ENCODE data around the gene C1QB.

Gene C1QB

DNA sequence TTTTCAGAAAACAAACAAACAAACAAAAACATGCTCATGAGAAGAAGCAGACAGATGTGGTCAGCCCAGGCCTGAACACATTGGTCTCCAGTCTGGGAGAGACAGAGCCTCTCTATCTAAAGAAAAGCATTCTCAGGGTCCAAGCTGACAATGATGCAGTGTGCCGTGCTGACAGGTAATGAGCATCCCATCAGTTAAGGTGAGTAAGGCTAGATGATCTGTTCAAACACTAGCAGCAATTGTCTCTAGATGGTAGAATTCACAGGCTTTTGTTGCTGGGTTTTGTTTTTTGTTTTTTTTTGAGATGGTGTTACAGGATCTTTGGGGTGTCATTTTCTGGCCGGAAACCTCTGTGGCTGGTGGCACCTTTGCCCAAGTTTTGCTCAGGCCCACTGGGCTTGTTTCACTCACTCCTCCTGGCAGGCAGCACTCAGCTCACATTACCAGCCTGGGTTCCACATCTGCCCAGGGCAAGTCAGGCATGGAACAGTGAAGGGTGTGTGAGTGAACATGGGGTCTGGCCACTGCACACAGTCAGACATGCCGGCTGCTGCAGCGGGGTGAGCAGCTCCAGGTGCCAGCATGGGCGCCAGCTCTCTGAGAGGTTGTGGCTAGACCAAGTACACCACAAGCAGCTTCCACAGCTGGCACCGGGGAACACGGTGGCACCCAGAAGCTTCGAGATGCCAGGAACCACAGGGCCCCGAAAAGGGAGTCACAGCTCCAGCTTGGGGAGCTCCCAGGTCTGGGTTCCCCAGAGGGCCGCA, 19.2 kb upstream of the C1QB start:
- no peaks in the 10 kb centered on the region for H3K36me3 ChIP-seq
- TF ChIP-seq CTCF (IDR thresholded peaks at IDR 0.05): no peak
- H3K9me3 ChIP-seq: no peaks in the 10 kb centered on the region
- no peak for DNase-seq
- H3K4me3 ChIP-seq: no peak overlapping the region
- peaks cover 0 to 70% of the 10 kb centered on the region in 2 donors for H3K27me3 ChIP-seq
- no peak overlapping the region for H3K27ac ChIP-seq
- intact Hi-C loops (cut with DNase I; ENCODE audit: low total_unique reads): no loop called here
- no peaks in the 10 kb centered on the region for H3K4me1 ChIP-seq

GRCh38 chr1:22635436-22635835, 17.6 kb upstream of the C1QB start:
- H3K9me3 ChIP-seq: no peaks in the 10 kb centered on the region
- TF ChIP-seq CTCF (IDR thresholded peaks at IDR 0.05): no peak
- intact Hi-C loops (cut with DNase I; ENCODE audit: low total_unique reads): no loop called here
- H3K4me1 ChIP-seq: no peaks in the 10 kb centered on the region
- peaks cover 0 to 75% of the 10 kb centered on the region in 2 donors for H3K27me3 ChIP-seq
- H3K4me3 ChIP-seq: no peak overlapping the region
- no peak for DNase-seq
- H3K27ac ChIP-seq: no peak overlapping the region
- no peaks in the 10 kb centered on the region for H3K36me3 ChIP-seq

GRCh38 chr1:22636353-22636752, 16.7 kb upstream of the C1QB start, which contains the start of gene C1QA:
Gene C1QA, plus strand, starts transcription at chr1:22636628. Its CDS starts 989 bp downstream, at chr1:22637617.
- DNase-seq: peak; percentile 82 to 84

GRCh38 chr1:22636927-22637326, 16.1 kb upstream of the C1QB start:
- Histone ChIP-seq H3K36me3 (no peaks in the 10 kb centered on the region), H3K27ac (no peak overlapping the region), H3K4me1 (peaks cover 0 to 4% (median 2%) of the 10 kb centered on the region in 4 donors), H3K27me3 (peaks cover 0 to 80% of the 10 kb centered on the region in 2 donors), H3K9me3 (no peaks in the 10 kb centered on the region), H3K4me3 (peak overlapping the region; percentile 17 to 23)
- intact Hi-C loops (cut with DNase I; ENCODE audit: low total_unique reads): no loop called here
- no peak for DNase-seq
- TF ChIP-seq CTCF (IDR thresholded peaks at IDR 0.05): no peak

More at GRCh38 chr1:22636353-22636752, 16.7 kb upstream of the C1QB start, which contains the start of gene C1QA:
- H3K36me3 ChIP-seq: no peaks in the 10 kb centered on the region
- H3K27me3 ChIP-seq: peaks cover 0 to 79% of the 10 kb centered on the region in 2 donors
- no peak for TF ChIP-seq CTCF (IDR thresholded peaks at IDR 0.05)
- intact Hi-C loops (cut with DNase I; ENCODE audit: low total_unique reads): no loop called here
- no peak within 1 kb of the TSS for H3K27ac ChIP-seq
- H3K4me3 ChIP-seq: peak within 1 kb of the TSS; percentile 17 to 23
- H3K9me3 ChIP-seq: no peaks in the 10 kb centered on the region
- no peaks in the 10 kb centered on the region for H3K4me1 ChIP-seq

DNA sequence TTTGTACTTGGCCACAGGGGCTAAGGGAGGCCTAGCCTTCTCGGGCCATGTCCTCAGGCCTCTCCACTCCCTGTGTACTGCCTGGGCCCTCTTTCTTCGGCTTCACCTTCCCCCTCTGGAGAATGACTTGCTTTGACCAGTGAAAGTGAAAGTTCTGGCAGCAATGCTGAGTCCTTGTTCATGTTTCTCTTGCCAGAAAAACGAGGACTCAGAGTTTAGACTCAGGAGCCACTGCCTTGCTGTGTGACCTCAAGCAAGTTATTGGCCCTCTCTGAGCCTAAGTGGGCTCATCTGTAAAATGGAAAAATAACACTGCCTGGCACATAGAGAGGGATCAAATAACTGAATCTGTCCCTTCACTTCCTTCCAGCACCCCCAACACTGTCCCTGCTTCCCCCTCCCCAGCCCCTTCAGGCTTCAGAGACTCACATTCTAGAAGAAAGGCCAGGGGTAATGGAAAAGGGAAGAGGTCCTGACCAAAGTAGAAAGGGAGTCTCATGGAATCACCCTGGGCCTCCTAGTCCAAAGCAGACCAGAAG, 15.1 kb upstream of the C1QB start:
- Histone ChIP-seq H3K4me3 (peak overlapping the region; percentile 17 to 23), H3K4me1 (peaks cover 0 to 7% (median 2%) of the 10 kb centered on the region in 4 donors), H3K27ac (no peak overlapping the region), H3K36me3 (no peaks in the 10 kb centered on the region), H3K9me3 (no peaks in the 10 kb centered on the region), H3K27me3 (peaks cover 0 to 82% of the 10 kb centered on the region in 2 donors)
- intact Hi-C loops (cut with DNase I; ENCODE audit: low total_unique reads): no loop called here
- no peak for TF ChIP-seq CTCF (IDR thresholded peaks at IDR 0.05)
- DNase-seq: no peak
